Stimulated activated CD8-positive, alpha-beta memory T cell treated with anti-CD3 and anti-CD28 coated beads, Interleukin-12 subunit alpha, Interleukin-12 subunit beta, amount 100 ng/mL, for 24 hours (primary cell): ENCODE data around the gene GTF3C5.

Source experiments
- DNase-seq: peaks from one replicate; pipeline ENCODE4 v3.0.0-alpha.2; 2020; ENCODE audit errors: extremely low read depth

Gene GTF3C5

DNA sequence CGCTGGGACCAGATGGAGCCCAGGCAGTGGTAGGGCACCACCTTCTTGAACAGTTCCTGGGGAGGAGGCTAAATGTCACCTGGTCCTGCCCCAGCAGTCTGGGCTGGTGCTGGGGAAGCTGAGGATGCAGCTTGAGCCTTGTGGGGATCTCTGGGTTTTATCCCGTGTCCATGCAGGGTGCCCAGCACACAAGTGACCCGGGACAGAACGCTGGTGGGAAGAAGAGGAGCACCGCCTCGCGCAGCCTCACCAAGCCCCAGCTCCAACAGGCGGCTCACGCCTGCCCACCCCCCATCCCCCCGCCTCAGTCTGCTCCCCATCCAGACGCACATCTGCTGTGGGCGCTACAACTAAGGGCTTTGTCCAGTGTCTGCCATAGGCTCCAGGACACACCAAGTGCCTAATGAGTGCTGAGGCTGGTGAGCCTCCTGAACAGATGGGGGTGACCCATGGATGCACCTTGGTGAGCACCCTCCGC is 76.5 kb downstream of the GTF3C5 start:
- no peak for DNase-seq
